Chondrocyte (in vitro differentiated cells): ENCODE data around the gene PGM2. TPM values are rescaled to one million over a fixed set of nuclear protein-coding genes. Genes with fewer than 3 reads are reported as not detected.

Experiments used
- DNase-seq: peaks from one replicate; pipeline ENCODE4 v3.0.0; 2021; ENCODE audit warnings: mixed read lengths, low spot score
- H3K27ac Mint-ChIP-seq: one replicate; pipeline ENCODE4 v1.8.0; 2021; ENCODE audit warnings: mild to moderate bottlenecking, moderate library complexity, mixed read lengths; ENCODE audit not compliant: unreplicated experiment
- H3K27me3 Mint-ChIP-seq: 2 replicates; pipeline ENCODE4 v1.8.0; 2021; ENCODE audit warnings: low read depth, mixed read lengths
- H3K36me3 Mint-ChIP-seq: 2 replicates; pipeline ENCODE4 v1.8.0; 2021; ENCODE audit warnings: low read depth, mixed read lengths
- H3K4me1 Mint-ChIP-seq: 2 replicates; pipeline ENCODE4 v1.8.0; 2021; ENCODE audit warnings: low read depth, mild to moderate bottlenecking, mixed read lengths
- H3K4me3 Mint-ChIP-seq: one replicate; pipeline ENCODE4 v1.8.0; 2021; ENCODE audit warnings: mild to moderate bottlenecking, moderate library complexity, mixed read lengths; ENCODE audit not compliant: unreplicated experiment
- H3K9me3 Mint-ChIP-seq: 2 replicates; pipeline ENCODE4 v1.8.0; 2021; ENCODE audit warnings: low read depth, mixed read lengths
- total RNA-seq: library from RNA; stranded (reverse); gene quantifications from 3 replicates; pipeline ENCODE4 v1.2.1, GENCODE V29; 2021
- TF ChIP-seq, protein P1 (sequence below): fragments of 200-600 bp; sonication (generic); IDR thresholded peaks from 2 replicates; pipeline ENCODE4 v1.5.0; 2021; ENCODE audit warnings: antibody characterized with exemption, mild to moderate bottlenecking, moderate library complexity

The PGM2 gene
- total RNA-seq, 1 donor from 2014 or later, result 26.4 TPM

GRCh38 chr4:37797374-37797773, 29.1 kb upstream of the PGM2 start:
- TF ChIP-seq, protein P1, sequence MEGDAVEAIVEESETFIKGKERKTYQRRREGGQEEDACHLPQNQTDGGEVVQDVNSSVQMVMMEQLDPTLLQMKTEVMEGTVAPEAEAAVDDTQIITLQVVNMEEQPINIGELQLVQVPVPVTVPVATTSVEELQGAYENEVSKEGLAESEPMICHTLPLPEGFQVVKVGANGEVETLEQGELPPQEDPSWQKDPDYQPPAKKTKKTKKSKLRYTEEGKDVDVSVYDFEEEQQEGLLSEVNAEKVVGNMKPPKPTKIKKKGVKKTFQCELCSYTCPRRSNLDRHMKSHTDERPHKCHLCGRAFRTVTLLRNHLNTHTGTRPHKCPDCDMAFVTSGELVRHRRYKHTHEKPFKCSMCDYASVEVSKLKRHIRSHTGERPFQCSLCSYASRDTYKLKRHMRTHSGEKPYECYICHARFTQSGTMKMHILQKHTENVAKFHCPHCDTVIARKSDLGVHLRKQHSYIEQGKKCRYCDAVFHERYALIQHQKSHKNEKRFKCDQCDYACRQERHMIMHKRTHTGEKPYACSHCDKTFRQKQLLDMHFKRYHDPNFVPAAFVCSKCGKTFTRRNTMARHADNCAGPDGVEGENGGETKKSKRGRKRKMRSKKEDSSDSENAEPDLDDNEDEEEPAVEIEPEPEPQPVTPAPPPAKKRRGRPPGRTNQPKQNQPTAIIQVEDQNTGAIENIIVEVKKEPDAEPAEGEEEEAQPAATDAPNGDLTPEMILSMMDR, result no peak
- H3K36me3 Mint-ChIP-seq, result no peaks in the 10 kb centered on the region
- no peaks in the 10 kb centered on the region for H3K27me3 Mint-ChIP-seq
- H3K27ac Mint-ChIP-seq, result no peak overlapping the region
- H3K9me3 Mint-ChIP-seq, result no peaks in the 10 kb centered on the region
- peaks cover 3% of the 10 kb centered on the region for H3K4me1 Mint-ChIP-seq
- no peak overlapping the region for H3K4me3 Mint-ChIP-seq
- DNase-seq, result no peak

DNA sequence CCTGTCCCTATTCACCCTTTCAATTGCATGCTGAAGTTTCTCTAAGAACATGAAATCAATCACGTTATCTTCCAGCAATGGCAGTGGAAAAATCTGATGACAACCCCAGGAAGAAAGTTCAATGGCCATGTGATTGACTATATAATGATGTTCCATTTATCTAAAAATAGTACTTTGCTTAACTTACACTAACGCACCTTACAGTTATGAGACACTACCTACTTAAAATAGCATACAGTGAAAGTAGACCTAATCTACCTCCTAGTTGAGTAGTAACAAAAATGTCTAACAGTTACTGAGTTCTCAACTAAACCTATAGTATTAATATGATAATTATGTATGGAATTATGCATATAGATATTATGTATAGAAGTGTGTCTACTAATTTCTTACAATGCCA, 28.6 kb upstream of the PGM2 start:
- DNase-seq, result no peak
- Mint-ChIP-seq H3K4me1 (peaks cover 3% of the 10 kb centered on the region), H3K27ac (no peak overlapping the region)

DNA sequence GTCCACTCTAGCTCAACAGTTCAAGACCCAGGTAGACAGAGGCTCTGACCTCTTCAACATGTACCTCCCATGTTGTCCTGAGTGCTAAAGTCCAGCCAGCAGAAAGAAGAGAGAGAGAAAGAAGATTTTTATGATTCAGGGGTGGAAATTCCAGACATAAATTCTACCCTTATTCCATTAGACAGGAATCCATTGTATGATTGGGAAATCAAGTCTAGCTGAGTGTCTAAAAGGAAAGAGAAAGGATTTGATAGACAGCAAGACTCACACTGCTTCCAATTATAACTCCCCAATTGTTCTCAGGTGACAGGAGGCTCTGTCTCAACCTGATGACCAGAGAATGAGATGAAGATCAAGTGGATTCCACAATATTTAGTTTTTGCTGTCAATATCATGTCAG, 27.9 kb upstream of the PGM2 start:
- no peak overlapping the region for H3K27ac Mint-ChIP-seq
- no peak overlapping the region for H3K4me3 Mint-ChIP-seq
- TF ChIP-seq, protein P1, result no peak
- H3K27me3 Mint-ChIP-seq, result no peaks in the 10 kb centered on the region
- peaks cover 3% of the 10 kb centered on the region for H3K4me1 Mint-ChIP-seq
- DNase-seq, result no peak
- no peaks in the 10 kb centered on the region for H3K36me3 Mint-ChIP-seq
- H3K9me3 Mint-ChIP-seq, result no peaks in the 10 kb centered on the region

More for the DNA sequence above, 28.6 kb upstream of the PGM2 start:
- Mint-ChIP-seq H3K27me3 (no peaks in the 10 kb centered on the region), H3K36me3 (no peaks in the 10 kb centered on the region), H3K9me3 (no peaks in the 10 kb centered on the region), H3K4me3 (no peak overlapping the region)
- TF ChIP-seq, protein P1, result no peak

DNA sequence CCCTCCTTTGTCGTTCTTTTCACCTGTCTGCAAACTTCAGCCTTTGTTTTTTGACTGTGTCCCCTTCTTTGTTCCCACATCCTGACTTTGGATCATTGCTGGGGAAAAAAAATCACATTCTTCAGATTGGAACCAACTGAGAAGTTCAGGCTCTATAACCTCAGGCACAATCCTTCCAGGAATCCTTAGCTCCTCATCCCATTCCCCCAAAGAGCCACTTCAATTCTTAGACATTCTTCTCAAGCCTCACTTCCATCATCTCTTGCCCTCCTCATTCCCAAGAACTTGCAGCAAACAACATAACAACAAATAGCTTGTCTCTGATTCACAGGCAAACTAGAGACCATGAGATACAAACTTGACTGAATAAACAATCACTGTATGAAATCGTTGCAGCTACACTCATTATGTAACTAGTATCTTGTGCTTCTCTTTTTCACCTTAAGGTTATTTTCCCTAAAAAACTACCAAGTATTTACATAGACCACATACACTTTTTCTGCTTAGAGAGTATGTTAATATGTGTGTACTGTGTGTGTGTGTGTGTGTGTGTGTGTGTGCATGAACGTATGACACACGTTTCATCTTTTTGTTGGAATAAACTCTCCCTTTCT, 26.4 kb upstream of the PGM2 start:
- Mint-ChIP-seq H3K27me3 (no peaks in the 10 kb centered on the region), H3K4me1 (peaks cover 3% of the 10 kb centered on the region), H3K9me3 (no peaks in the 10 kb centered on the region), H3K4me3 (no peak overlapping the region), H3K36me3 (no peaks in the 10 kb centered on the region), H3K27ac (no peak overlapping the region)
- TF ChIP-seq, protein P1, result no peak
- DNase-seq, result no peak

DNA sequence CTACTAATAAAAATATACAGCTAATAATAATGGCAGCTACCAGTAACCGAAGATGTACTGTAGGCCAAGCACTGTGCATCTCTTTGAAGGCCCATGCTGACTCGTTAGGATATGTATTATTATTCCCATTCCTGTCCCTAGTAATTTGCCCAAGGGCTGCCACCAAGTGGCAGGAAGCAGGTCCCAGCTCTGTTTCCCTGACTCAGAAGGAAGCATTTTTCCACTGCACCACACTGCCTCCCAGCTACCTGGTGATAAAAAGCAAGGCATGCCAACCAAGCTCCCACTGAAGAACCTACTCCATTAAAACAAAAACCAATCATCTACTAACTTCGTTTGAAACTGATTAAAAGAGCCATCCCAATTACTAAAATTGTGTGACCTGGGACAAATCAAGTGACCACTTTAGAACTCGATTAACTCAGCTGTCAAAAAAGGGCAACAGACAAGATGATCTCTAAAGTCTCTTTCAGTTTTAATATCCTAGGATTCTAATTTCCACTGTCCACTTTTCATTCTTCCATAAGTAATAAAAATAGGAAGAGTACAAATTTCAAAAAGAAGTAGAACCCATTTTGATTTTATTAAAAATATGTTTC, 24.3 kb upstream of the PGM2 start:
- Mint-ChIP-seq H3K36me3 (no peaks in the 10 kb centered on the region), H3K4me3 (no peak overlapping the region), H3K4me1 (peaks cover 3% of the 10 kb centered on the region), H3K9me3 (no peaks in the 10 kb centered on the region), H3K27ac (peak overlapping the region; percentile 34), H3K27me3 (no peaks in the 10 kb centered on the region)
- TF ChIP-seq, protein P1, result peak; percentile 87
- DNase-seq, result no peak
